Stomach (tissue), 9 donors: ENCODE data around the gene NHERF1. TPM values are rescaled to one million over a fixed set of nuclear protein-coding genes. Genes with fewer than 3 reads are reported as not detected.

Experiments
- DNase-seq, 2 donors: peaks; one replicate each; pipeline versions ENCODE4 v3.0.0 to v3.0.0-alpha.2; 2013 to 2019
- H3K27ac ChIP-seq, 5 donors: fragments of 200-600 bp in 4 of 5; sonication (generic) in 4 of 5; one replicate each; pipeline ENCODE4 v1.5.1; 2013 to 2019; ENCODE audit warnings: mild to moderate bottlenecking in 1 of 5, moderate library complexity in 1 of 5
- H3K27me3 ChIP-seq, 3 donors: fragments of 200-600 bp; sonication (generic); one replicate each; pipeline ENCODE4 v1.5.1; 2017 to 2019; ENCODE audit warnings: mixed run types in 1 of 3
- H3K36me3 ChIP-seq, 4 donors: fragments of 200-600 bp; sonication (generic); 1 replicate in 3 of 4; 2 replicates in 1 of 4; pipeline ENCODE4 v1.5.1; 2016 to 2019
- H3K4me1 ChIP-seq, 4 donors: fragments of 200-600 bp; sonication (generic); one replicate each; pipeline ENCODE4 v1.5.1; 2016 to 2019
- H3K4me3 ChIP-seq, 4 donors: fragments of 200-600 bp; sonication (generic) in 3 of 4; one replicate each; pipeline ENCODE4 v1.5.1; 2016 to 2019; ENCODE audit warnings: mild to moderate bottlenecking in 1 of 4
- H3K9me3 ChIP-seq, 4 donors: fragments of 200-600 bp; sonication (generic); one replicate each; pipeline ENCODE4 v1.5.1; 2016 to 2019
- EP300 ChIP-seq: sonication (generic); formaldehyde crosslinking; IDR thresholded peaks from one replicate; pipeline ENCODE4 v1.6.1; 2017; ENCODE audit warnings: antibody characterized with exemption
- POLR2A ChIP-seq, 4 donors: fragments of 450-650 bp; IDR thresholded peaks; one replicate each; pipeline ENCODE4 v1.6.1; 2016; ENCODE audit warnings: antibody characterized with exemption in 4 of 4, control low read depth in 2 of 4, mild to moderate bottlenecking in 1 of 4, moderate library complexity in 1 of 4
- POLR2AphosphoS5 ChIP-seq, 3 donors: sonication (generic); formaldehyde crosslinking; IDR thresholded peaks; one replicate each; pipeline ENCODE4 v1.6.1; 2016; ENCODE audit warnings: antibody characterized with exemption in 3 of 3
- WGBS, 5 donors: extraction: QIAGEN DNeasy Blood & Tissue Kit in 3 of 5; methylation state at CpG; one replicate each; pipeline versions ENCODE4 v1.1.5 to v1.1.7; 2013 to 2018; 5-methylcytosine and 5-hydroxymethylcytosine counted together
- intact Hi-C: fragments of 100-400 bp; cut with DNase I; formaldehyde crosslinking; loops from one replicate; pipeline ENCODE4 v1.15.1; 2023; ENCODE audit warnings: low total_unique reads
- polyA plus RNA-seq, 3 donors: library from polyadenylated mRNA; stranded (reverse); fragments of 200-250 nt; gene quantifications; one replicate each; pipeline ENCODE4 v1.2.3, GENCODE V29; 2013
- total RNA-seq, 5 donors: library from RNA; depleted of rRNA; stranded (reverse); fragments of >200 nt; gene quantifications; one replicate each; pipeline versions ENCODE4 v1.1.0 to v1.2.3, GENCODE V29; 2014 to 2016
- TF ChIP-seq, protein P1 (sequence below), 7 experiments: fragments of 450-650 bp in 4 of 7; fragments of 200-600 bp in 3 of 7; sonication (generic) in 3 of 7; IDR thresholded peaks; one replicate each; pipeline ENCODE4 v1.5.1; 2016 to 2019; ENCODE audit warnings: antibody characterized with exemption in 7 of 7, control low read depth in 2 of 7, mild to moderate bottlenecking in 1 of 7
- donor health status: healthy with polysubstance abuse.
- donor health status: Bipolar disorder and iron deficiency.
- donor health status: healthy.

NHERF1 gene
- total and polyA plus RNA-seq, 8 donors: 14.9 to 152 (median 82.4) TPM

DNA sequence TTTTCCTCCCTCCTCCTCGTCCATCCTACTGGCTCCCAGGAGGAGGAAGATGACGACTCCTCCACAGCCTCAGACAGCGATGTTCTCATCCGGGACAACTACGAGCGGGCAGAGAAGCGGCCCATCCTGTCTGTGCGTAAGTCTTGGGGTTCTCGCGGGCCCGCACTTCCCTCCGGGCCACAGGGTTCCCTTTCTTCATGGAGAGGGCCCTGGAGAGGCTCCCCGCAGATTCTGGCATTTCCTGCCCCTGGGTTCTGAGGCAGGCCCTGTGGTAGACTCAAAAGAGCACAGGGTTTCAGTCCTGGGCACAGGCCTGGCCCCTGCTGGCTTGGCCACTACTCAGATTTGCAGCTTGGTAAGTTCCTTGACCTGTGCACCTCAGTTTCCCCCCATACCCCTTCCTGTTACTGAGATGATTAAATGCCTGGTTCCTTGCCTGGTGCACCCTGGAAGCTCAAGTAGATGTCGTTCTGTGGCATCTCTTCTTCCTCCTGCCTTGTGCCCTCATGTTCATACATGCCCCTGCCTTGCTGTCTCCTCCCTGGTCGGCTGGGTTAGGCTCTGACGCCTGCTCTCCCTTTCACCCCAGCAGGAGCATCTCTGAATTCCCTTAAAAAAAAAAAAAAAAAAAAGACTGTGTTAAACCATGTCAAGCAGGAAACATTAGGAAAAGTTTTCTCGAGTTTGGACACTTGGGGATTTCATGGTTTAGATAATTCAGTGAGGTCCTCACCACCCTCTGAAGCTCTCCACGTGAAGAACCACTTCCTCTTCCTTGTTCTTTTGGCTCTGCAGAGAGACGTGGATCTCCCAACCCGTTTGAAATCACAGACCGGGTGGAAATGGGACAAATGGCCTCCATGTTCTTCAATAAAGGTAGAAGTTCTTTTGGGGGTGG is 42.0 kb downstream of the NHERF1 start:
- Histone ChIP-seq H3K27me3 (no peaks in the 10 kb centered on the region), H3K4me1 (peaks cover 0 to 13% (median 0%) of the 10 kb centered on the region in 4 donors), H3K27ac (no peak overlapping the region), H3K9me3 (no peaks in the 10 kb centered on the region), H3K4me3 (no peak overlapping the region), H3K36me3 (peaks cover 36 to 75% (median 72%) of the 10 kb centered on the region in 4 donors)
- no peak for DNase-seq
- no peak for TF ChIP-seq POLR2A (IDR thresholded peaks at IDR 0.05)
- 76 to 87% (median 83%) methylated on average over 21 of the region's 21 CpGs for WGBS, 5 donors
- intact Hi-C loops: loop anchor here (5.0 kb wide), 1 partner anchor 72 kb away; no protein-coding TSS in a partner anchor

DNA sequence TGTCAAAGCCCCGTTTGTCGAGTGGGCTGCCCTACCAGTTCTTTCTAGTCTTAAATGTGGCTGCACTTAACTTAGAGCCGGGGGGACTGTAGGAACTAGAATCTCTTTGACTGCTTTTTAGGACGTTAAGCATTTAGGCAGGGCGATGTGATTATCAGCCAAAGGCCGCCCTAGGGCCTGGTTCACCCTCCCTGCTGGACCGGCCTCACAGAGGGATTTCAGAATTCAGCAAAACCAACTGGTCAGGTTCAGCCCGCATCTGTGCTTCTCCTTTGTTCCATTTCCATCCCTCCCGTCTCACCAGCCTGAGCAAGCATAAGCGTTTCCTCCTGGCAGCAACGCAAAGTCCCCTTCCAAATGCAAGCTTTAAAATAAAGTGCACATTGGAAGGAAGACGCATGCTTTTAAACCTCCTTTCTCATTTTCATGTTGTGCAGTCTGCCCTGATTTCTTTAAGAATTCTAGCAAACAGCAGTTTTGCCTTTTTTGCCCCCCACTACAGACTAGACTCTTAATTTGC is 44.2 kb downstream of the NHERF1 start:
- Histone ChIP-seq H3K9me3 (no peaks in the 10 kb centered on the region), H3K36me3 (peaks cover 40 to 87% (median 81%) of the 10 kb centered on the region in 4 donors), H3K27ac (no peak overlapping the region), H3K4me3 (no peak overlapping the region), H3K4me1 (peaks cover 0 to 13% (median 0%) of the 10 kb centered on the region in 4 donors), H3K27me3 (no peaks in the 10 kb centered on the region)
- TF ChIP-seq POLR2A (IDR thresholded peaks at IDR 0.05) (no peak), EP300 (no peak), POLR2AphosphoS5 (IDR thresholded peaks at IDR 0.05) (no peak)
- TF ChIP-seq, protein P1, sequence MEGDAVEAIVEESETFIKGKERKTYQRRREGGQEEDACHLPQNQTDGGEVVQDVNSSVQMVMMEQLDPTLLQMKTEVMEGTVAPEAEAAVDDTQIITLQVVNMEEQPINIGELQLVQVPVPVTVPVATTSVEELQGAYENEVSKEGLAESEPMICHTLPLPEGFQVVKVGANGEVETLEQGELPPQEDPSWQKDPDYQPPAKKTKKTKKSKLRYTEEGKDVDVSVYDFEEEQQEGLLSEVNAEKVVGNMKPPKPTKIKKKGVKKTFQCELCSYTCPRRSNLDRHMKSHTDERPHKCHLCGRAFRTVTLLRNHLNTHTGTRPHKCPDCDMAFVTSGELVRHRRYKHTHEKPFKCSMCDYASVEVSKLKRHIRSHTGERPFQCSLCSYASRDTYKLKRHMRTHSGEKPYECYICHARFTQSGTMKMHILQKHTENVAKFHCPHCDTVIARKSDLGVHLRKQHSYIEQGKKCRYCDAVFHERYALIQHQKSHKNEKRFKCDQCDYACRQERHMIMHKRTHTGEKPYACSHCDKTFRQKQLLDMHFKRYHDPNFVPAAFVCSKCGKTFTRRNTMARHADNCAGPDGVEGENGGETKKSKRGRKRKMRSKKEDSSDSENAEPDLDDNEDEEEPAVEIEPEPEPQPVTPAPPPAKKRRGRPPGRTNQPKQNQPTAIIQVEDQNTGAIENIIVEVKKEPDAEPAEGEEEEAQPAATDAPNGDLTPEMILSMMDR (IDR thresholded peaks at IDR 0.05): no peak
- intact Hi-C loops: loop anchor here (5.0 kb wide), 1 partner anchor 70 kb away; no protein-coding TSS in a partner anchor
- WGBS, 5 donors: 89 to 96% (median 94%) methylated on average over 12 of the region's 12 CpGs
- no peak for DNase-seq

DNA sequence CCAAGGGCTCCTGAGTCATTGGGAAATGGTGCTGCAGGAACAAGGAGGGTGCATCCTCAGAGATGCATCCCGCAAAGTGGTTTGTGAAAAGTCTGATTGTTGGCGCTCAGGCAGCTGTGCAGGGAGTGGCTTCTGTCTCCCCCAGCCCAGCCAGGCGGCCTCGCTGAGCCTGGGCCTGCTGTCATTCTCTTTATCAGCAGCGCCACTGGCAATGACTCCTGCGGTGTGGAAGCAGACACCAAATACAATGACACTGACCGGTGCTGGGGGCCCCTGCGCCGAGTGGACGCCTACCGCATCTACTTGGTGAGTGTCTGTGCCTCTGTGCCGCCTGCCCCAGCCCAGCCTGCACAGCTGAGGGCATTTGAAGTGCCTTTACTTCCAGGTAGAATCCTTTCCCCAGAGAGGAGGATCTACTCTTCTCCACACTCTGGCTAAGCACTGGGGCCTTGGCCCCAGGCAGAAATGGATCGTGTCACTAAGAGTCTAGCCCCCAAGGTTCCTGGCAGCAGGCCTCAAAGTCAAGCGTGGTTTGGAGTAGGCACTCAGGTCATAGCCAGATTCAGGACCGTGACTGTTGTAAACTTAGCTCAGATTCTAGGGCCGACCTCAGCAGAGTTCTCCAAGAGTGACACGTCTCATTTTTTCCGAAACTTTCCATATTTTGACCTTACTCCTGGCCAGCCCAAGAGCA is 47.0 kb downstream of the NHERF1 start:
- Histone ChIP-seq H3K4me3 (no peak overlapping the region), H3K36me3 (peaks cover 47 to 88% (median 87%) of the 10 kb centered on the region in 4 donors), H3K27me3 (no peaks in the 10 kb centered on the region), H3K4me1 (peaks cover 0 to 8% (median 0%) of the 10 kb centered on the region in 4 donors), H3K27ac (no peak overlapping the region), H3K9me3 (no peaks in the 10 kb centered on the region)
- no peak for TF ChIP-seq POLR2A (IDR thresholded peaks at IDR 0.05)
- TF ChIP-seq EP300: no peak
- TF ChIP-seq POLR2AphosphoS5 (IDR thresholded peaks at IDR 0.05): no peak
- TF ChIP-seq, protein P1 (IDR thresholded peaks at IDR 0.05): no peak
- WGBS, 5 donors: 85 to 96% (median 93%) methylated on average over 18 of the region's 18 CpGs
- intact Hi-C loops: no loop called here
- DNase-seq: no peak

DNA sequence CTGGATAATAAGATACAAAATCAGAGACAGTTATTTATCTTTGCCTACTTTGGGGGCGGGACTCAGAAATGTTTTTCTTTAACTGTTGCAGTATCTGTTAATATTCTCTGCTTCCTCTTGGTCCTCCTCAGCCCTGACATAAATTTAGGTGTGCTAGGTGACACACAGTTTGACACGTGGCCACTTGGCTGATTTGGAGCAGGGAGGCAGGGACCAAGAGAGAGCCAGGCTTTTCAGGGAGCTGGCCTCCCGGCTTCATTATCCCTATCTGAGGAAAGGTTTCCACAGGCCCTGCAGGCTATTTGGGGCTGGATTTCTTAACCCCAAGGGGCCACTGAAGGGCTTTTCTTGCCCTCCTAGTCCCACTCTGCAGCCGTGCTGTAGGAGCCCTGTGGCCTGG is 47.8 kb downstream of the NHERF1 start:
- Histone ChIP-seq H3K27ac (no peak overlapping the region), H3K36me3 (peaks cover 47 to 91% (median 90%) of the 10 kb centered on the region in 4 donors), H3K4me1 (peaks cover 0 to 1% (median 0%) of the 10 kb centered on the region in 4 donors), H3K4me3 (no peak overlapping the region), H3K9me3 (no peaks in the 10 kb centered on the region), H3K27me3 (no peaks in the 10 kb centered on the region)
- 84 to 93% (median 92%) methylated on average over 3 to 4 of the region's 4 CpGs for WGBS, 5 donors
- TF ChIP-seq EP300 (no peak), POLR2AphosphoS5 (IDR thresholded peaks at IDR 0.05) (no peak), POLR2A (IDR thresholded peaks at IDR 0.05) (no peak)
- TF ChIP-seq, protein P1 (IDR thresholded peaks at IDR 0.05): no peak
- intact Hi-C loops: no loop called here
- DNase-seq: no peak
